HEK293 (cell line): ENCODE results near the gene SERTAD3.

Source experiments
- SP7 ChIP-seq: fragments of 450-650 bp; formaldehyde crosslinking; IDR thresholded peaks from 2 replicates; pipeline ENCODE4 v1.5.1; 2016; ENCODE audit warnings: missing biosample characterization, missing genetic modification characterization
- YY1 ChIP-seq: fragments of 450-650 bp; formaldehyde crosslinking; IDR thresholded peaks from 2 replicates; pipeline ENCODE4 v1.5.1; 2018; ENCODE audit warnings: missing biosample characterization, missing genetic modification characterization
- ZNF473 ChIP-seq: fragments of 450-650 bp; formaldehyde crosslinking; IDR thresholded peaks from 2 replicates; pipeline ENCODE4 v1.5.1; 2017; ENCODE audit warnings: missing biosample characterization, missing genetic modification characterization

DNA sequence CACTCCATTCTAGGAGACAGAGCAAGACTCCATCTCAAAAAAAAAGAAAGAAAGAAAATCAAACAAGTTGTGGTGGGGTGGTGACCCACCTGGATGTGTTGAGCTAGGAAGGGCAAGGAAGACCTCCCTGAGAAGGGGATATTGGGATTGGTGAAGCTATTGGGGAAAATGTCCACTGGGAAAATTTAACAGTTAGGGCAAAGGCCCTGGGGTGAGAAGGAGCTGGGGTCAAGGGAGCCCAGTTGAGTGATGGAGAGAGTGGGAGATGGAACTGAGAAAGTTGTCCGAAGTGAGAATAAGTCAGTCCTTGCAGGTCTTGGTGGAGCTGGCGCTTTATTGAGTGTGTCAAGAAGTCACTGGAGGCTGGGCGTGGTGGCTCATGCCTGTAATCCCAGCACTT is 5.9 kb downstream of the SERTAD3 start:
- TF ChIP-seq SP7, result no peak
- no peak for TF ChIP-seq ZNF473 (tag by site-specific recombination)
- TF ChIP-seq YY1 (tag by site-specific recombination), result no peak
